PFSK-1 (cell line): ENCODE results near the gene BTRC.

Experiments
- FOXP2 ChIP-seq: optimal IDR thresholded peaks from 2 replicates; pipeline ENCODE3; 2011; ENCODE audit warnings: borderline replicate concordance, control low read depth, inconsistent platforms; ENCODE audit not compliant: insufficient read depth; ENCODE audit errors: extremely low read length, extremely low read depth
- POLR2AphosphoS5 ChIP-seq: IDR thresholded peaks from 2 replicates; pipeline ENCODE4 v1.6.1; 2012; ENCODE audit warnings: low read depth, mild to moderate bottlenecking, control low read depth, low read length, moderate library complexity
- SIN3A ChIP-seq: IDR thresholded peaks from 2 replicates; pipeline ENCODE4 v1.6.1; 2012; ENCODE audit warnings: mild to moderate bottlenecking, low read length, moderate library complexity, borderline replicate concordance; ENCODE audit not compliant: insufficient read depth
- TAF1 ChIP-seq: IDR thresholded peaks from 2 replicates; pipeline ENCODE4 v1.6.1; 2012; ENCODE audit warnings: low read length, control low read depth, borderline replicate concordance; ENCODE audit not compliant: insufficient read depth
- TF ChIP-seq, protein P1 (sequence below), 2 experiments: IDR thresholded peaks; 2 replicates each; pipeline versions ENCODE4 v1.6.1 to v1.8.0; 2011 to 2012; ENCODE audit warnings: low read depth in 2 of 2, low read length in 2 of 2, control low read depth in 1 of 2, inconsistent platforms in 1 of 2, mild to moderate bottlenecking in 1 of 2, moderate library complexity in 1 of 2; ENCODE audit not compliant: insufficient read depth in 1 of 2

Gene BTRC

DNA sequence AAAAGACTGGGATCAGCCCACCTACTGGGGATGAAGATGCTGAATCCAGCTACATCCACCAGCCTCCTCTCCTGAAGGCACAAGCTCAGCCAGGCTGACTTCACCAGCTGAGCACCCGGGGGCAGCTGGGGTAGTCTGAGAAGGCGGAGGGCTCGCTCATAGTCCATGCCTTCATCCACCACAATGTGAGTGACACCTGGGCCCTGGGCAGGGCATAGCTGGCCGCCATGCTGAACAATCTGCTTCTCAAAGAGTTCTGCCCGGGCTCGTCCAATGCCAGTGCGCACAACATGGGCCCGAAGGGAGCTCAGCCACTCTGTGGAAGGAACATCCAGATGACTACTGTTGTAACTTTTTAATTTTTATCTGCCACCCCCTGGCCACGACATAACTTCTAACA lies 231.9 kb downstream of the BTRC start:
- TF ChIP-seq, protein P1, sequence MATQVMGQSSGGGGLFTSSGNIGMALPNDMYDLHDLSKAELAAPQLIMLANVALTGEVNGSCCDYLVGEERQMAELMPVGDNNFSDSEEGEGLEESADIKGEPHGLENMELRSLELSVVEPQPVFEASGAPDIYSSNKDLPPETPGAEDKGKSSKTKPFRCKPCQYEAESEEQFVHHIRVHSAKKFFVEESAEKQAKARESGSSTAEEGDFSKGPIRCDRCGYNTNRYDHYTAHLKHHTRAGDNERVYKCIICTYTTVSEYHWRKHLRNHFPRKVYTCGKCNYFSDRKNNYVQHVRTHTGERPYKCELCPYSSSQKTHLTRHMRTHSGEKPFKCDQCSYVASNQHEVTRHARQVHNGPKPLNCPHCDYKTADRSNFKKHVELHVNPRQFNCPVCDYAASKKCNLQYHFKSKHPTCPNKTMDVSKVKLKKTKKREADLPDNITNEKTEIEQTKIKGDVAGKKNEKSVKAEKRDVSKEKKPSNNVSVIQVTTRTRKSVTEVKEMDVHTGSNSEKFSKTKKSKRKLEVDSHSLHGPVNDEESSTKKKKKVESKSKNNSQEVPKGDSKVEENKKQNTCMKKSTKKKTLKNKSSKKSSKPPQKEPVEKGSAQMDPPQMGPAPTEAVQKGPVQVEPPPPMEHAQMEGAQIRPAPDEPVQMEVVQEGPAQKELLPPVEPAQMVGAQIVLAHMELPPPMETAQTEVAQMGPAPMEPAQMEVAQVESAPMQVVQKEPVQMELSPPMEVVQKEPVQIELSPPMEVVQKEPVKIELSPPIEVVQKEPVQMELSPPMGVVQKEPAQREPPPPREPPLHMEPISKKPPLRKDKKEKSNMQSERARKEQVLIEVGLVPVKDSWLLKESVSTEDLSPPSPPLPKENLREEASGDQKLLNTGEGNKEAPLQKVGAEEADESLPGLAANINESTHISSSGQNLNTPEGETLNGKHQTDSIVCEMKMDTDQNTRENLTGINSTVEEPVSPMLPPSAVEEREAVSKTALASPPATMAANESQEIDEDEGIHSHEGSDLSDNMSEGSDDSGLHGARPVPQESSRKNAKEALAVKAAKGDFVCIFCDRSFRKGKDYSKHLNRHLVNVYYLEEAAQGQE (IDR thresholded peaks at IDR 0.05; ENCODE audit: insufficient read depth in 1 of 2, low read depth in 2 of 2, low read length in 2 of 2): no peak
- TF ChIP-seq POLR2AphosphoS5: no peak
- TF ChIP-seq FOXP2: no peak
- TF ChIP-seq TAF1: no peak
- no peak for TF ChIP-seq SIN3A

DNA sequence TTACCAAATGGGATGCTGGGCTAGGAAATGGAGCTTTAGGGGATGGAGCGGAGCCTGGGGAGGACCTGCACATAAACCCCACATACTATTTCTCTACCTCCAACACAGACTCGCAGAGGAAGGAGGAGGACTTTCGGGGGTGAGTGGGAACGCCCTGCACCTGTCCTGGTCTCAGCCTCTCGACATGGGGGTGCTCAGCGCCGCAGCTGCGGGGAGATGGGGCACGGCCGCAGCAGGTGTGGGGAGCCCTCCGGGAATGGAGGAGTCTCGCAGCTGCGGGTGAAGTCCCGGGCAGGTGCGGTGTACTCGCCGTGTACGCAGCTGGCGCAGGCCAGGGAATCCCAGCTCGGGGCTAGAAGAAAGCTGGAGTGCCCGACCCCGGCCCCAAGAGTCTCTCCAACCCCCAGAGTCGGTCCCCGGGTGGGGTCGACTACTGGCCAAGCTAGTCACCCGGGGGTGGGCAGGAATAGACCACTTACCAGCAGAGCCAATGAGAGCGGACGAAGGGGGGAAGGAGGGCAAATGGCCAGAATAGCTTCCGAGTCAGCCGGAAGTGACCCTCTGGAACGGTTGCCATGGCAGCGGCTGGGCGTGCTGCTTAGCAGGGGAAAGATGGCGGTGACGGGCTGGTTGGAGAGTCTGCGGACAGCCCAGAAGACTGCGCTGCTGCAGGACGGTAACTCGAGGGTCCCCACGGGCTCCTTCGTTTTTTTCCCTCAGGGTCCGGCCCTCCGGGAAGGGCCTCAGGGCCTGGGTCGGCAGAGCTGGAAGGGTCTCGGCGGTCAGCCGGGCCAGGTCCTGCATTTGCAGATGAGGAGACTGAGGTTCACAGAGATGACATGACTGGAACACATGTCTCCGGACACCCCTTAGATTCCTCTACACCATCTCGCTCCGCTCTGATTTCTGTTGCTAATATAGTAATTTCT lies 234.0 kb downstream of the BTRC start, which contains the start of the genes DPCD and POLL:
DPCD (plus strand) TSS at position 597 of the 929 bp plus-strand sequence; CDS start at position 613, 16 bp downstream.
POLL (minus strand) TSS at position 533 of the 929 bp plus-strand sequence. CDS start 897 bp downstream, outside the sequence.
- TF ChIP-seq FOXP2 (peak; percentile 55), SIN3A (peak; percentile 47; the same call in 1 of the 2 replicates), TAF1 (no peak), POLR2AphosphoS5 (peak; percentile 76)

DNA sequence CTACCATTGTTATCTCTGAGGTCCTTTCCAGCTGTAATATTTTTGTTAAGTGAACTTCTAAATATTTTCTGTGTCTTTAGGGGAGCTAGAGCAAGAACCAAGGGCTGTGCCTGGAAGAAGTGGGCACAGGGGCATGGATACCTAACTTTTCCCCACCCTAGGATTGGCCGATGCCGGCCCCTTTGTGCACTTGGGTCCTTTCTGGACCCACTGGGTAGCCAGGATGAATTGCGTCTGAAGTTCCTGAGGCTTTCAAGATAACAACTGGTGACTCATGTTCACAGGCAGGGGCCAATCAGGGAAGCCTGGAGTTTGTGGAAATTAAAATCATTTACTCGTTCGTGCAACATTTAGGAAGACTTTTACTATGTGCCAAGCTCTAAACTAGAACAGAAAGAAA lies 234.9 kb downstream of the BTRC start:
- TF ChIP-seq SIN3A (no peak), POLR2AphosphoS5 (no peak), FOXP2 (no peak), TAF1 (no peak)
- TF ChIP-seq, protein P1 (IDR thresholded peaks at IDR 0.05; ENCODE audit: insufficient read depth in 1 of 2, low read depth in 2 of 2, low read length in 2 of 2): no peak

DNA sequence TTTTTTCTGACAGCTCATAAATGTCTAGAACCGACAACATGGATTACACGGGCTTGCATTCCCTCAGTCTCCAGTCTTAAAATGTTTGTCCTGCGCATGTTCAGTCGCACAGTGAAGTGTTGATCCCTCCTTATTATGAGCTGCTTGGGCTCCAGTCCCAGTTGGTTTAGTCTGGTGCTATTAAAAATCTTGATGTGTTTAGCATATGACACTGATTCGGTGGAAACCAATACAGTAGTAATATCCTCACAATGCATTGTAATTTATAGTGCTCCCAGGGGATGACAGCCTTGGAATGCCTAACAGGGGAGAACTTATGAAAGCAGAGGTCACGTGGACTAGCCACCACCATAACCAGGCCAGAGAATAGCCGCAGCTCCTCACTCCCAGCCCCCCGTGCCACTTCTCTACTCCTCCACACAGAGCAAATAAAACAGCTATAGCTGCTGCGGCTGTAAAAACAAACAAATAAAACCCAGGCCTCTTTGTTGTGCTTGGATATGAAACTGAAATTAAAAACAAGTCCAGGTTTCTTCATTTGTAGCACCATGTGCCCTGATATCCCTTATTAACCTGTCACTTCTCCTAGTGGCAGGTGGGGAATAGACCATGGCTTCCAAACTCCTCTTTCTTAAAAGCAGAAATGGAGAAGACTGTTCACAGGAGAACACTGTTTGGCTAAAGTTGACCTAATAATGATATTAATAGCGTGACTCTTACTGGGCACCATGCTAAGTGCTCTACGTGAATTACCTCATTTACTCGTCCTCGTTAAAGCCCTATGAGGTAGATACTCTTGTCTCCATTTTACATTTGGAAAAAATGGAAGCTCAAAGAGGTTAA lies 241.8 kb downstream of the BTRC start:
- no peak for TF ChIP-seq FOXP2
- no peak for TF ChIP-seq TAF1
- TF ChIP-seq, protein P1 (IDR thresholded peaks at IDR 0.05; ENCODE audit: insufficient read depth in 1 of 2, low read depth in 2 of 2, low read length in 2 of 2): no peak
- no peak for TF ChIP-seq SIN3A
- no peak for TF ChIP-seq POLR2AphosphoS5

DNA sequence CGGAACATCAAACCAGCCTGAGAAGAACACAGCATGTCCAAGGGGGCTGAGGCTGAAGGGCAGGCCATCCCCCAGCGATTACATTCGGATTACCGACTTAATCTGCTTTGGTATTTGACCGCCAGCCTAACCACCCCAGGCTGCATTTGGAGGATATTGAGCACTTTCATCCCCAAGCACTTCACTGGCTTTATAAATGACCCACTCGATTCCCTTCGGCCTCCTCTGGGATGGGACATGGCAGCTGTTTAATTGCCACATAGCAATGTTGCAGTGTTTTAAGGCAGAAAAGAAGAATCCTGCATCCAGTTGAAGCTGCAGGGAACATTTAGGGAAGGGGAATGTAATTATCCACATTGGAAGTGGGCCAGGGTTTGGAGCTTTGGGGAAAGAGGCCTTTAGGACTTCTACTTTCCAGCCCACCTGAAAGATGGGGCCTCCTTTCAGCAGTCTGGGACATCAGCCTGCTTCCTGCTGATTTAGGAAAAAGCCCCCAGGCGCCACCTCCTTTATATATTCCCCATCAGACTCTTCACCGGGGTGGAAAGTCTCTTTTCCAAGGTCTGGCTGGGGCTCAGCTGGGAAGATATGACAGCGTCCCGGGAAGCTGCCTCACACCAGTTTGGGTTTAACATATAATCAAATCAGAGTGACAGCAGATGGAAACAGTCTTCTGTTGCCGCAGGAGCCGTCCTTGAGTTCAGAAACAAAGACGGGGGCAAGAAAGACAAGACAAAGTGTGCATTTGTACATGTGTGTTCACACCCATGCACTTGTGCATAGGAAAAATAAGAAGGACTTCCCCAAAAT lies 243.3 kb downstream of the BTRC start:
- TF ChIP-seq TAF1 (no peak), FOXP2 (no peak), POLR2AphosphoS5 (no peak), SIN3A (no peak)
- TF ChIP-seq, protein P1 (IDR thresholded peaks at IDR 0.05; ENCODE audit: insufficient read depth in 1 of 2, low read depth in 2 of 2, low read length in 2 of 2): no peak
